Prostate gland (tissue), 2 donors: ENCODE data around the gene FOXS1.

Experiments used
- POLR2A ChIP-seq: fragments of 450-650 bp; IDR thresholded peaks from one replicate; pipeline ENCODE4 v1.6.1; 2016; ENCODE audit warnings: antibody characterized with exemption, mild to moderate bottlenecking
- POLR2AphosphoS5 ChIP-seq: sonication (generic); formaldehyde crosslinking; IDR thresholded peaks from one replicate; pipeline ENCODE4 v1.6.1; 2017; ENCODE audit warnings: antibody characterized with exemption
- TF ChIP-seq, protein P1 (sequence below), 4 experiments: fragments of 200-600 bp in 2 of 4; fragments of 450-650 bp in 2 of 4; sonication (generic) in 2 of 4; IDR thresholded peaks; 1 replicate in 3 of 4; 2 replicates in 1 of 4; pipeline ENCODE4 v1.5.1; 2016 to 2019; ENCODE audit warnings: antibody characterized with exemption in 4 of 4, mild to moderate bottlenecking in 2 of 4, moderate library complexity in 2 of 4

- TF ChIP-seq POLR2A (no peak), POLR2AphosphoS5 (no peak)
- TF ChIP-seq, protein P1, sequence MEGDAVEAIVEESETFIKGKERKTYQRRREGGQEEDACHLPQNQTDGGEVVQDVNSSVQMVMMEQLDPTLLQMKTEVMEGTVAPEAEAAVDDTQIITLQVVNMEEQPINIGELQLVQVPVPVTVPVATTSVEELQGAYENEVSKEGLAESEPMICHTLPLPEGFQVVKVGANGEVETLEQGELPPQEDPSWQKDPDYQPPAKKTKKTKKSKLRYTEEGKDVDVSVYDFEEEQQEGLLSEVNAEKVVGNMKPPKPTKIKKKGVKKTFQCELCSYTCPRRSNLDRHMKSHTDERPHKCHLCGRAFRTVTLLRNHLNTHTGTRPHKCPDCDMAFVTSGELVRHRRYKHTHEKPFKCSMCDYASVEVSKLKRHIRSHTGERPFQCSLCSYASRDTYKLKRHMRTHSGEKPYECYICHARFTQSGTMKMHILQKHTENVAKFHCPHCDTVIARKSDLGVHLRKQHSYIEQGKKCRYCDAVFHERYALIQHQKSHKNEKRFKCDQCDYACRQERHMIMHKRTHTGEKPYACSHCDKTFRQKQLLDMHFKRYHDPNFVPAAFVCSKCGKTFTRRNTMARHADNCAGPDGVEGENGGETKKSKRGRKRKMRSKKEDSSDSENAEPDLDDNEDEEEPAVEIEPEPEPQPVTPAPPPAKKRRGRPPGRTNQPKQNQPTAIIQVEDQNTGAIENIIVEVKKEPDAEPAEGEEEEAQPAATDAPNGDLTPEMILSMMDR (IDR thresholded peaks at IDR 0.05): no peak
These were observed 12.7 kb upstream of the FOXS1 start for GRCh38 chr20:31857861-31858759.
